Measurements from ENCODE around the gene CROCC. TPM values are rescaled to one million over a fixed set of nuclear protein-coding genes. Genes with fewer than 3 reads are reported as not detected.
"Not testable (repeated sequence)": the region's sequence is repeated elsewhere in the genome, so short reads cannot be mapped to it uniquely, and the experiment has no call there.

CROCC gene
- total RNA-seq, 1 donor from 2014 or later = 24.7 TPM

DNA sequence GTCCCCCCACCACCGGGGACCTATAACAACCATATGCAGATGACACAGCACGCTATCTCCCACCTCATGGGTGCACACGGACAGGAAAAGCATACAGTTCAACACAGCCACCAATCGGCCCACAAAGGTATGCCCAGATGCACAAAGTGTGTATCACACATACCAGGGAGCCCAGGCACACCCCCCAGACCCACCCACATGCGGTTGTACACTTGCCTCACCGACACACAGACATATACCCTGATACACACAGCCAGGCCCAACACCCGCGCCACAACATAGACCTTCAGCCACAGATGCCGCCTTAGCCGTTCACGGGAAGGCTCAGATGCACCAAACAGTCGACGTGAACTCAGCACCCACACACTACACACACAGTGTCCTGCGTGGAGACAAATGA is 5.5 kb downstream of the CROCC start:
- Mint-ChIP-seq H3K9me3 (ENCODE audit: low read depth) (no peaks in the 10 kb centered on the region), H3K36me3 (ENCODE audit: low read depth) (peaks cover 1% of the 10 kb centered on the region), H3K4me1 (ENCODE audit: low read depth) (peaks cover 3% of the 10 kb centered on the region), H3K27ac (ENCODE audit: unreplicated experiment) (no peak overlapping the region), H3K27me3 (ENCODE audit: low read depth) (no peaks in the 10 kb centered on the region), H3K4me3 (ENCODE audit: unreplicated experiment) (no peak overlapping the region)
- TF ChIP-seq, protein P1, sequence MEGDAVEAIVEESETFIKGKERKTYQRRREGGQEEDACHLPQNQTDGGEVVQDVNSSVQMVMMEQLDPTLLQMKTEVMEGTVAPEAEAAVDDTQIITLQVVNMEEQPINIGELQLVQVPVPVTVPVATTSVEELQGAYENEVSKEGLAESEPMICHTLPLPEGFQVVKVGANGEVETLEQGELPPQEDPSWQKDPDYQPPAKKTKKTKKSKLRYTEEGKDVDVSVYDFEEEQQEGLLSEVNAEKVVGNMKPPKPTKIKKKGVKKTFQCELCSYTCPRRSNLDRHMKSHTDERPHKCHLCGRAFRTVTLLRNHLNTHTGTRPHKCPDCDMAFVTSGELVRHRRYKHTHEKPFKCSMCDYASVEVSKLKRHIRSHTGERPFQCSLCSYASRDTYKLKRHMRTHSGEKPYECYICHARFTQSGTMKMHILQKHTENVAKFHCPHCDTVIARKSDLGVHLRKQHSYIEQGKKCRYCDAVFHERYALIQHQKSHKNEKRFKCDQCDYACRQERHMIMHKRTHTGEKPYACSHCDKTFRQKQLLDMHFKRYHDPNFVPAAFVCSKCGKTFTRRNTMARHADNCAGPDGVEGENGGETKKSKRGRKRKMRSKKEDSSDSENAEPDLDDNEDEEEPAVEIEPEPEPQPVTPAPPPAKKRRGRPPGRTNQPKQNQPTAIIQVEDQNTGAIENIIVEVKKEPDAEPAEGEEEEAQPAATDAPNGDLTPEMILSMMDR (IDR thresholded peaks at IDR 0.05) = no peak
- DNase-seq (ENCODE audit: low spot score) = no peak

DNA sequence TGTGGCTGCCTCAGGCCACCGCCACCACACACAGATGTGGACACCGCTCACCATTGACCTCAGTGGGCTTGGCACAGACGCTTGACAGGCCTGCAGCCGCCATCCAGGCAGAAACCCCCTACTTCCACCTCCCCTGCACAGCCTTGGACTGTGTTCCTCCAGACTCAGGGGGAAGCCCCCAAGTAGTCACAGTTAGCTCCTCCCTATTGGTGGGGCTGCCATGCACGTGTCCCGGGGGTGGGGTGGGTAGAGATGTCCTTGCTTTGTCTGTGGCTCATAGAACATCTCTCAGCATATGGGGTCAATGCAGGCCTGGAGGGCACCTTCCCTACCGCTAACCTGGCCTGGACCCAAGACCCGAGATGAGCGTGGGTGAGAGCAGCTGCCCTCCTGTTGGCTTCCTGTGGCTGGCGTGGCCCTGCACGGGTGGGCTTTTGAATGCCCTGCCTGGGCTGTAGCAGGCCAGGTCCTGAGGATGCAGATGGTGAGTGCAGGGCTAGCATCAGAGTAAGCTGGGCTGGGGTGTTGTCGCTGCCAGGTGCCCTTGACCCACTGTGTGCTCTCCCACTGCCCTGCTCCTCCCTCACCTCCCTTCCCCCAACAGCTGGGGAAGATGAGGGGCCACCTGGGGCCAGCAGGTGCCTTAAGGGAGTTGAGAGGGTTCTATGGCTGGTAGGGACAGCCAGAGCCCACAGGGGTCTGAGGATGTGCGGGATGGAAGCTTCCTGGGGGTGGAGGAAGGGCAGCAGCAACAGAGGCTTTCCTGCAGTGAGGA is 6.2 kb downstream of the CROCC start:
- DNase-seq (ENCODE audit: low spot score) = no peak
- H3K27ac Mint-ChIP-seq (ENCODE audit: unreplicated experiment) = no peak overlapping the region
- peaks cover 3% of the 10 kb centered on the region for H3K4me1 Mint-ChIP-seq (ENCODE audit: low read depth)
- no peak overlapping the region for H3K4me3 Mint-ChIP-seq (ENCODE audit: unreplicated experiment)
- no peaks in the 10 kb centered on the region for H3K27me3 Mint-ChIP-seq (ENCODE audit: low read depth)
- TF ChIP-seq, protein P1 (IDR thresholded peaks at IDR 0.05) = no peak
- H3K36me3 Mint-ChIP-seq (ENCODE audit: low read depth) = peaks cover 1% of the 10 kb centered on the region
- H3K9me3 Mint-ChIP-seq (ENCODE audit: low read depth) = no peaks in the 10 kb centered on the region

DNA sequence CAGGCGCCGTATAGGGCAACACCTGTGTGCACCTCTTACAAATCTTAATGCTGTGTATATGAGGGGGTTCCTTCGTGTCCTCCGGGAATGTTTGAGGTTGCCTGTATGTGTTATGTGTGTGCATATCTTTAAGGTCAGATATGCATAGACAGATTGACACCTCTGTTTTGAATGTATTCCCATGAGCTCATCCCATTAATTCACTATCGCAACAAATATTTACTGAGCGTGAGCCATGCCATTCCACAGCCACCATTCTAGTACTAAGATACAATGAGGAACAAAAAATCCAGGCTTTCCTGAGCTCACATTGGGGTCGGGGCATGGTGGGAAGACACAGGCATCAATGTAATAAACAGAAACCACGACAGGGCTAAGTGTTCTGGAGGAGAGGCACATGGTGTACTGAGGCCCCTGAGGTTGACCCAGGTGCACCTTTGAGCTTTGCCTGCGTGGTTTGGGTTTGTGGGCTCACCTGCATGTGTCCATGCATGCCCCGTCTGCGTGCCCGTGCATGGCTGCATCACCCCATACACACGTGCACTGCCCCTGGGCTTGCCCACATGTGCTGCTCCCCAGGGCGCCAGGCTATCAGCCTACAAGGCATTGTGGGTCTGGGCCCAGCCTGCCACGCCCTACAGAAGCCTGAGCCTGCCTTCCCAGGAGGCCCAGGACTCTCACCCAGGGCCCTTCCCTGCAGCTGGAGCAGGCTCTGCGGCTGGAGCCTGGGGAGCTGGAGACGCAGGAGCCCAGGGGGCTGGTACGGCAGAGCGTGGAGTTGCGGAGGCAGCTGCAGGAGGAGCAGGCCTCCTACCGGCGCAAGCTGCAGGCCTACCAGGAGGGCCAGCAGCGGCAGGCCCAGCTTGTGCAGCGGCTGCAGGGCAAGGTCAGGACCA is 7.7 kb downstream of the CROCC start:
- H3K27me3 Mint-ChIP-seq (ENCODE audit: low read depth); H3K4me1 Mint-ChIP-seq (ENCODE audit: low read depth); H3K9me3 Mint-ChIP-seq (ENCODE audit: low read depth); H3K4me3 Mint-ChIP-seq (ENCODE audit: unreplicated experiment); H3K36me3 Mint-ChIP-seq (ENCODE audit: low read depth); DNase-seq (ENCODE audit: low spot score); H3K27ac Mint-ChIP-seq (ENCODE audit: unreplicated experiment): not testable (repeated sequence)

DNA sequence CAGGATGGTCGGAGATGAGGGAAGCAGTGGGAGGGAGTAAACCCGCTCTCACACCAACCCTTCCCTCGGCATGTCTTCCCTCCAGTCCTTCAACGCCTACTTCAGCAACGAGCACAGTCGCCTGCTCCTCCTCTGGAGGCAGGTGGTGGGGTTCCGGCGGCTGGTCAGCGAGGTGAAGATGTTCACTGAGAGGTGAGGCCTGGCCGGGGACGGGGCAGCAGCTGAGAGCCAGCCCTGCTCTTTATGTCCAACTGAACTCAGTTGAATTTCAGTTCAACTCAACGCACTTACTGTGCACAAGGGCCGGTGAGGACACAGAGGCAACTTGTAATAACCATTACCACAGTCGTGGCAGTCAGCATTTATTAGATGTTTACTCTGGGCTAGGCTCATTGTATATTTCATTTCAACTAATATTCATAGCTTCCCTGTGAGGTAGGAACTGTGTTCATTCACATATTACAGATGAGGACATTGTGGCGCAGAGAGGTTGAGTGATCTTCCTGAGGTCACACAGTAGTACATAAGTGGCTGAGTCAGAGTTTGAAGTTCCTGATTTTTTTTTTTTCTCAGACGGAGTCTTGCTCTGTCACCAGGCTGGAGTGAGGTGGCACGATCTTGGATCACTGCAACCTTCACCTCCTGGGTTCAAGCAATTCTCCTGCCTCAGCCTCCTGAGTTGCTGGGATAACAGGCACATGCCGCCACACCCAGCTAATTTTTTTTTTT is 9.6 kb downstream of the CROCC start:
- not testable (repeated sequence) for H3K36me3 Mint-ChIP-seq (ENCODE audit: low read depth)

DNA sequence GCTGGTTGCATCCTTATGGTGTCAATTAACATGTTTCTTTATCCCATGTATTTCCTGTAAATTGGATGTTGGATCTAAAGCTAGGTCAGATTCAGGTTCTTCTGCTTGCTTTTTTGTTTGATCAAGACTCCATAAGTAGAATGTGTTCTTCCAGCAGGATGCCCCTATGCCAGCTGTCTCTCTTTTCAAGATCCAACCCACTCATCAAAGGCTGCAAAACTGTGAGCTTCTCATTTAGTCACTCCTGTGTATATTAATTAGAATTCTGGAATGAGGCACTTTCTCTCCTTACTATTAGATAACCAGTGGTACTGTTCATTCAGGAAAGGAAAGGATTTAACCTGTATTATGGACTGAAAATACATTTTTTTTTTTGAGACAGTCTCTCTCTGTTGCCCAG is 12.2 kb downstream of the CROCC start:
- not testable (repeated sequence) for DNase-seq (ENCODE audit: low spot score); H3K4me1 Mint-ChIP-seq (ENCODE audit: low read depth); H3K27ac Mint-ChIP-seq (ENCODE audit: unreplicated experiment); H3K27me3 Mint-ChIP-seq (ENCODE audit: low read depth); H3K36me3 Mint-ChIP-seq (ENCODE audit: low read depth); H3K9me3 Mint-ChIP-seq (ENCODE audit: low read depth); H3K4me3 Mint-ChIP-seq (ENCODE audit: unreplicated experiment)

More for the DNA sequence above, 9.6 kb downstream of the CROCC start:
- not testable (repeated sequence) for DNase-seq (ENCODE audit: low spot score); H3K4me1 Mint-ChIP-seq (ENCODE audit: low read depth); H3K27me3 Mint-ChIP-seq (ENCODE audit: low read depth); H3K4me3 Mint-ChIP-seq (ENCODE audit: unreplicated experiment); H3K27ac Mint-ChIP-seq (ENCODE audit: unreplicated experiment); H3K9me3 Mint-ChIP-seq (ENCODE audit: low read depth)

DNA sequence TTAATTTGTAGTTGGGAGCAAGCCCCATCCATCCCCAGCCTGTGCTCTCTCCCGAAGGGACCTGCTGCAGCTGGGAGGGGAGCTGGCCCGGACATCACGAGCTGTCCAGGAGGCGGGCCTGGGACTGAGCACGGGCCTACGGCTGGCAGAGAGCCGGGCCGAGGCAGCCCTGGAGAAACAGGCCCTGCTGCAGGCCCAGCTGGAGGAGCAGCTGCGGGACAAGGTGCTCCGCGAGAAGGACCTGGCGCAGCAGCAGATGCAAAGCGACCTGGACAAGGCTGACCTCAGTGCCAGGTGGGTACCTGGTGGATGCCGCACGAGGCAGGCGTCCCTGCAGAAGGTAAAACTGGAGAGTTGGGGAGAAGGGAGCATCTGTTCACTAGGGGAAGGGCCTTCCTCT is 14.8 kb downstream of the CROCC start:
- not testable (repeated sequence) for H3K27ac Mint-ChIP-seq (ENCODE audit: unreplicated experiment); H3K36me3 Mint-ChIP-seq (ENCODE audit: low read depth); H3K4me3 Mint-ChIP-seq (ENCODE audit: unreplicated experiment); DNase-seq (ENCODE audit: low spot score); H3K4me1 Mint-ChIP-seq (ENCODE audit: low read depth); H3K27me3 Mint-ChIP-seq (ENCODE audit: low read depth); H3K9me3 Mint-ChIP-seq (ENCODE audit: low read depth)

Measured in chondrocyte (in vitro differentiated cells).